Measurements from ENCODE around the gene PPP1R2.

Gene PPP1R2

DNA sequence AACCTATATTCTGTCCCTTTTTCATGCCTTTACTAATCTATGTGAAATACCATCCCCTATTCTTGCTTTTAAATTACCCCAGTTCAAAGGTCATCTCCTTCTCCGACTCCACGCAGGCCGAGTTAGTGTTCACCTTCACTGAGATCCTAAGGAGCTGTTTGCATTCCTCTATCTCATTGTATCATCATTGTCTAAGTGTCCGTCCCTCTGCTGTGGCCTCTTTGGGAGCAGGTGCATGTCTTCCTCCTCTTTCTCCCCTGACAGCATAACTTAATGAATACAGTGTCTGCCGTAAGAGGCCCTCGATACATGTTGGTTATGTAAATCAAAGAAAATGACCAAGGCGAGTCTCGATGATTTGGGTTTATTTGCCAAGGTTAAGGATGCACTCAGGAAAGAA is 4.9 kb upstream of the PPP1R2 start:
- TF ChIP-seq, protein P1, sequence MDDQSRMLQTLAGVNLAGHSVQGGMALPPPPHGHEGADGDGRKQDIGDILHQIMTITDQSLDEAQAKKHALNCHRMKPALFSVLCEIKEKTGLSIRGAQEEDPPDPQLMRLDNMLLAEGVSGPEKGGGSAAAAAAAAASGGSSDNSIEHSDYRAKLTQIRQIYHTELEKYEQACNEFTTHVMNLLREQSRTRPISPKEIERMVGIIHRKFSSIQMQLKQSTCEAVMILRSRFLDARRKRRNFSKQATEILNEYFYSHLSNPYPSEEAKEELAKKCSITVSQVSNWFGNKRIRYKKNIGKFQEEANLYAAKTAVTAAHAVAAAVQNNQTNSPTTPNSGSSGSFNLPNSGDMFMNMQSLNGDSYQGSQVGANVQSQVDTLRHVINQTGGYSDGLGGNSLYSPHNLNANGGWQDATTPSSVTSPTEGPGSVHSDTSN (CRISPR knock-in tag; IDR thresholded peaks at IDR 0.05), result no peak
- TF ChIP-seq ZBTB17 (tag by site-specific recombination; IDR thresholded peaks at IDR 0.05) (no peak), ZNF292 (tag by site-specific recombination; IDR thresholded peaks at IDR 0.05; ENCODE audit: borderline replicate concordance, low read depth) (no peak), GFI1B (tag by site-specific recombination; IDR thresholded peaks at IDR 0.05) (no peak), ZBTB21 (tag by site-specific recombination; IDR thresholded peaks at IDR 0.05) (no peak), ZNF266 (tag by site-specific recombination; IDR thresholded peaks at IDR 0.05; ENCODE audit: low read depth) (no peak)
- TF ChIP-seq, protein P2, sequence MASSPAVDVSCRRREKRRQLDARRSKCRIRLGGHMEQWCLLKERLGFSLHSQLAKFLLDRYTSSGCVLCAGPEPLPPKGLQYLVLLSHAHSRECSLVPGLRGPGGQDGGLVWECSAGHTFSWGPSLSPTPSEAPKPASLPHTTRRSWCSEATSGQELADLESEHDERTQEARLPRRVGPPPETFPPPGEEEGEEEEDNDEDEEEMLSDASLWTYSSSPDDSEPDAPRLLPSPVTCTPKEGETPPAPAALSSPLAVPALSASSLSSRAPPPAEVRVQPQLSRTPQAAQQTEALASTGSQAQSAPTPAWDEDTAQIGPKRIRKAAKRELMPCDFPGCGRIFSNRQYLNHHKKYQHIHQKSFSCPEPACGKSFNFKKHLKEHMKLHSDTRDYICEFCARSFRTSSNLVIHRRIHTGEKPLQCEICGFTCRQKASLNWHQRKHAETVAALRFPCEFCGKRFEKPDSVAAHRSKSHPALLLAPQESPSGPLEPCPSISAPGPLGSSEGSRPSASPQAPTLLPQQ (tag by site-specific recombination; IDR thresholded peaks at IDR 0.05), result no peak
- Histone ChIP-seq H3K4me3 (ENCODE audit: low read depth, low read length) (no peak overlapping the region), H3K36me3 (ENCODE audit: control insufficient read depth in 2 of 2, insufficient read depth in 1 of 2, low read length in 2 of 2) (no peaks in the 10 kb centered on the region), H3K9me3 (ENCODE audit: control insufficient read depth, insufficient read depth, low read depth, low read length) (no peaks in the 10 kb centered on the region), H3K4me1 (ENCODE audit: control insufficient read depth, insufficient read depth, low read length) (no peaks in the 10 kb centered on the region), H3K27ac (ENCODE audit: extremely low read depth, low read depth, low read length) (no peak overlapping the region)
- POLR2A ChIA-PET, result no interaction called here
- CTCF ChIA-PET, result interaction anchor here (0.6 to 1.0 kb wide), 3 partner anchors 10 to 877 kb away, joined by 3 to 5 read pairs (median 3); no protein-coding TSS in a partner anchor

DNA sequence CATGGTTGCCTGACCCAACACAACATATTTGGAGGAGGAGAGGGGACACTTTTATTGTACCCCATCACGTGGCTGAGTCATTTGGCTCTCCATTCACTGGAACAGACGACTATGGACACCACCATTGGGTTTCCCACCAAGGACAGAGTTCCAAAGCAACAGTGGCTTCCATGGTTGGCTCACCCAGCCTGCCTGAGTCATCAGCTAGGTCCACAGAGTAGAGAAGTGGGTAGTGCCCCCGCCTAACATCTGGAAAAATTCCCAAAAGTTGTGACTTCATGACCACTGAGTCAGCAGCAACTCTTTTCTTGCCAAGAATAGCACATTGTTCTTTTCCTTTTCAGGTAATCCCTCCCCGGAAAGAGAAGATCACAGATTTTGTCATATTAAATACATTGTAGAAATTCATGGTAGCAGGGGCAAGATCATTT is 3.0 kb upstream of the PPP1R2 start:
- Histone ChIP-seq H3K4me1 (ENCODE audit: control insufficient read depth, insufficient read depth, low read length) (no peaks in the 10 kb centered on the region), H3K4me3 (ENCODE audit: low read depth, low read length) (no peak overlapping the region), H3K36me3 (ENCODE audit: control insufficient read depth in 2 of 2, insufficient read depth in 1 of 2, low read length in 2 of 2) (no peaks in the 10 kb centered on the region), H3K9me3 (ENCODE audit: control insufficient read depth, insufficient read depth, low read depth, low read length) (no peaks in the 10 kb centered on the region), H3K27ac (ENCODE audit: extremely low read depth, low read depth, low read length) (no peak overlapping the region)
- CTCF ChIA-PET, result no interaction called here
- POLR2A ChIA-PET, result no interaction called here
- TF ChIP-seq, protein P3, sequence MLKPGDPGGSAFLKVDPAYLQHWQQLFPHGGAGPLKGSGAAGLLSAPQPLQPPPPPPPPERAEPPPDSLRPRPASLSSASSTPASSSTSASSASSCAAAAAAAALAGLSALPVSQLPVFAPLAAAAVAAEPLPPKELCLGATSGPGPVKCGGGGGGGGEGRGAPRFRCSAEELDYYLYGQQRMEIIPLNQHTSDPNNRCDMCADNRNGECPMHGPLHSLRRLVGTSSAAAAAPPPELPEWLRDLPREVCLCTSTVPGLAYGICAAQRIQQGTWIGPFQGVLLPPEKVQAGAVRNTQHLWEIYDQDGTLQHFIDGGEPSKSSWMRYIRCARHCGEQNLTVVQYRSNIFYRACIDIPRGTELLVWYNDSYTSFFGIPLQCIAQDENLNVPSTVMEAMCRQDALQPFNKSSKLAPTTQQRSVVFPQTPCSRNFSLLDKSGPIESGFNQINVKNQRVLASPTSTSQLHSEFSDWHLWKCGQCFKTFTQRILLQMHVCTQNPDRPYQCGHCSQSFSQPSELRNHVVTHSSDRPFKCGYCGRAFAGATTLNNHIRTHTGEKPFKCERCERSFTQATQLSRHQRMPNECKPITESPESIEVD (tag by site-specific recombination; IDR thresholded peaks at IDR 0.05), result 0 out of 2 replicates have a peak, but pooled peaks have one; percentile 8
- TF ChIP-seq, protein P4, sequence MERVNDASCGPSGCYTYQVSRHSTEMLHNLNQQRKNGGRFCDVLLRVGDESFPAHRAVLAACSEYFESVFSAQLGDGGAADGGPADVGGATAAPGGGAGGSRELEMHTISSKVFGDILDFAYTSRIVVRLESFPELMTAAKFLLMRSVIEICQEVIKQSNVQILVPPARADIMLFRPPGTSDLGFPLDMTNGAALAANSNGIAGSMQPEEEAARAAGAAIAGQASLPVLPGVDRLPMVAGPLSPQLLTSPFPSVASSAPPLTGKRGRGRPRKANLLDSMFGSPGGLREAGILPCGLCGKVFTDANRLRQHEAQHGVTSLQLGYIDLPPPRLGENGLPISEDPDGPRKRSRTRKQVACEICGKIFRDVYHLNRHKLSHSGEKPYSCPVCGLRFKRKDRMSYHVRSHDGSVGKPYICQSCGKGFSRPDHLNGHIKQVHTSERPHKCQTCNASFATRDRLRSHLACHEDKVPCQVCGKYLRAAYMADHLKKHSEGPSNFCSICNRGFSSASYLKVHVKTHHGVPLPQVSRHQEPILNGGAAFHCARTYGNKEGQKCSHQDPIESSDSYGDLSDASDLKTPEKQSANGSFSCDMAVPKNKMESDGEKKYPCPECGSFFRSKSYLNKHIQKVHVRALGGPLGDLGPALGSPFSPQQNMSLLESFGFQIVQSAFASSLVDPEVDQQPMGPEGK (tag by site-specific recombination; IDR thresholded peaks at IDR 0.05), result 0 out of 2 replicates have a peak, but pooled peaks have one; percentile 11
- TF ChIP-seq ZNF670 (tag by site-specific recombination; IDR thresholded peaks at IDR 0.05; ENCODE audit: low read depth) (no peak), ZNF211 (tag by site-specific recombination; IDR thresholded peaks at IDR 0.05; ENCODE audit: low read depth) (no peak), ZBTB8A (tag by site-specific recombination; IDR thresholded peaks at IDR 0.05) (no peak), ZNF600 (tag by site-specific recombination; IDR thresholded peaks at IDR 0.05) (peak; percentile 42; the same call in 1 of the 2 replicates), ZBTB21 (tag by site-specific recombination; IDR thresholded peaks at IDR 0.05) (peak; percentile 67; the same call in 1 of the 2 replicates), FEZF1 (tag by site-specific recombination; IDR thresholded peaks at IDR 0.05) (peak; percentile 55), ZNF837 (tag by site-specific recombination; IDR thresholded peaks at IDR 0.05) (no peak), ZSCAN23 (tag by site-specific recombination; IDR thresholded peaks at IDR 0.05) (no peak), ZNF624 (tag by site-specific recombination; IDR thresholded peaks at IDR 0.05) (no peak)
- TF ChIP-seq, protein P5, sequence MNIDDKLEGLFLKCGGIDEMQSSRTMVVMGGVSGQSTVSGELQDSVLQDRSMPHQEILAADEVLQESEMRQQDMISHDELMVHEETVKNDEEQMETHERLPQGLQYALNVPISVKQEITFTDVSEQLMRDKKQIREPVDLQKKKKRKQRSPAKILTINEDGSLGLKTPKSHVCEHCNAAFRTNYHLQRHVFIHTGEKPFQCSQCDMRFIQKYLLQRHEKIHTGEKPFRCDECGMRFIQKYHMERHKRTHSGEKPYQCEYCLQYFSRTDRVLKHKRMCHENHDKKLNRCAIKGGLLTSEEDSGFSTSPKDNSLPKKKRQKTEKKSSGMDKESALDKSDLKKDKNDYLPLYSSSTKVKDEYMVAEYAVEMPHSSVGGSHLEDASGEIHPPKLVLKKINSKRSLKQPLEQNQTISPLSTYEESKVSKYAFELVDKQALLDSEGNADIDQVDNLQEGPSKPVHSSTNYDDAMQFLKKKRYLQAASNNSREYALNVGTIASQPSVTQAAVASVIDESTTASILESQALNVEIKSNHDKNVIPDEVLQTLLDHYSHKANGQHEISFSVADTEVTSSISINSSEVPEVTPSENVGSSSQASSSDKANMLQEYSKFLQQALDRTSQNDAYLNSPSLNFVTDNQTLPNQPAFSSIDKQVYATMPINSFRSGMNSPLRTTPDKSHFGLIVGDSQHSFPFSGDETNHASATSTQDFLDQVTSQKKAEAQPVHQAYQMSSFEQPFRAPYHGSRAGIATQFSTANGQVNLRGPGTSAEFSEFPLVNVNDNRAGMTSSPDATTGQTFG (tag by site-specific recombination; IDR thresholded peaks at IDR 0.05; ENCODE audit: borderline replicate concordance), result no peak
- TF ChIP-seq, protein P6, sequence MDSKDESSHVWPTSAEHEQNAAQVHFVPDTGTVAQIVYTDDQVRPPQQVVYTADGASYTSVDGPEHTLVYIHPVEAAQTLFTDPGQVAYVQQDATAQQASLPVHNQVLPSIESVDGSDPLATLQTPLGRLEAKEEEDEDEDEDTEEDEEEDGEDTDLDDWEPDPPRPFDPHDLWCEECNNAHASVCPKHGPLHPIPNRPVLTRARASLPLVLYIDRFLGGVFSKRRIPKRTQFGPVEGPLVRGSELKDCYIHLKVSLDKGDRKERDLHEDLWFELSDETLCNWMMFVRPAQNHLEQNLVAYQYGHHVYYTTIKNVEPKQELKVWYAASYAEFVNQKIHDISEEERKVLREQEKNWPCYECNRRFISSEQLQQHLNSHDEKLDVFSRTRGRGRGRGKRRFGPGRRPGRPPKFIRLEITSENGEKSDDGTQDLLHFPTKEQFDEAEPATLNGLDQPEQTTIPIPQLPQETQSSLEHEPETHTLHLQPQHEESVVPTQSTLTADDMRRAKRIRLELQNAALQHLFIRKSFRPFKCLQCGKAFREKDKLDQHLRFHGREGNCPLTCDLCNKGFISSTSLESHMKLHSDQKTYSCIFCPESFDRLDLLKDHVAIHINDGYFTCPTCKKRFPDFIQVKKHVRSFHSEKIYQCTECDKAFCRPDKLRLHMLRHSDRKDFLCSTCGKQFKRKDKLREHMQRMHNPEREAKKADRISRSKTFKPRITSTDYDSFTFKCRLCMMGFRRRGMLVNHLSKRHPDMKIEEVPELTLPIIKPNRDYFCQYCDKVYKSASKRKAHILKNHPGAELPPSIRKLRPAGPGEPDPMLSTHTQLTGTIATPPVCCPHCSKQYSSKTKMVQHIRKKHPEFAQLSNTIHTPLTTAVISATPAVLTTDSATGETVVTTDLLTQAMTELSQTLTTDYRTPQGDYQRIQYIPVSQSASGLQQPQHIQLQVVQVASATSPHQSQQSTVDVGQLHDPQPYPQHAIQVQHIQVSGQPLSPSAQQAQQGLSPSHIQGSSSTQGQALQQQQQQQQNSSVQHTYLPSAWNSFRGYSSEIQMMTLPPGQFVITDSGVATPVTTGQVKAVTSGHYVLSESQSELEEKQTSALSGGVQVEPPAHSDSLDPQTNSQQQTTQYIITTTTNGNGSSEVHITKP (tag by site-specific recombination; IDR thresholded peaks at IDR 0.05), result peak; percentile 84
- TF ChIP-seq, protein P7, sequence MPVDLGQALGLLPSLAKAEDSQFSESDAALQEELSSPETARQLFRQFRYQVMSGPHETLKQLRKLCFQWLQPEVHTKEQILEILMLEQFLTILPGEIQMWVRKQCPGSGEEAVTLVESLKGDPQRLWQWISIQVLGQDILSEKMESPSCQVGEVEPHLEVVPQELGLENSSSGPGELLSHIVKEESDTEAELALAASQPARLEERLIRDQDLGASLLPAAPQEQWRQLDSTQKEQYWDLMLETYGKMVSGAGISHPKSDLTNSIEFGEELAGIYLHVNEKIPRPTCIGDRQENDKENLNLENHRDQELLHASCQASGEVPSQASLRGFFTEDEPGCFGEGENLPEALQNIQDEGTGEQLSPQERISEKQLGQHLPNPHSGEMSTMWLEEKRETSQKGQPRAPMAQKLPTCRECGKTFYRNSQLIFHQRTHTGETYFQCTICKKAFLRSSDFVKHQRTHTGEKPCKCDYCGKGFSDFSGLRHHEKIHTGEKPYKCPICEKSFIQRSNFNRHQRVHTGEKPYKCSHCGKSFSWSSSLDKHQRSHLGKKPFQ (tag by site-specific recombination; IDR thresholded peaks at IDR 0.05), result no peak
